SK-N-DZ (cell line): ENCODE measurements around the gene NMRAL1. TPM values are rescaled to one million over a fixed set of nuclear protein-coding genes. Genes with fewer than 3 reads are reported as not detected.

Source experiments
- DNase-seq: peaks from one replicate; pipeline ENCODE4 v3.0.0-alpha.2; 2015; ENCODE audit warnings: low spot score
- polyA plus RNA-seq, 2 experiments: library from polyadenylated mRNA; depleted of rRNA; stranded (reverse); fragments of >200 nt; gene quantifications; 2 replicates each; pipeline ENCODE4 v1.2.3, GENCODE V29; 2014

The NMRAL1 gene
- polyA plus RNA-seq (2014; cell fraction: cytosol; rRNA removed) = 14.1 and 28.5 TPM in 2 replicates
- polyA plus RNA-seq (2014; cell fraction: nucleus; rRNA removed) = 17.0 and 17.7 TPM in 2 replicates

- DNase-seq = peak; percentile 79
Observed at GRCh38 chr16:4474192-4474961, at the start of gene NMRAL1. Gene NMRAL1, minus strand, starts transcription at chr16:4474625. Its CDS starts 493 bp downstream, at chr16:4474132.

- DNase-seq = no peak
Observed at GRCh38 chr16:4523686-4524085, 49.3 kb upstream of the NMRAL1 start.

- no peak for DNase-seq
Observed at GRCh38 chr16:4522051-4522581, 47.7 kb upstream of the NMRAL1 start.

- no peak for DNase-seq
Observed at GRCh38 chr16:4520913-4521312, 46.5 kb upstream of the NMRAL1 start.

- no peak for DNase-seq
Observed at GRCh38 chr16:4519274-4520058, 45.0 kb upstream of the NMRAL1 start.

GRCh38 chr16:4517812-4518680 lies 43.6 kb upstream of the NMRAL1 start:
- peak; percentile 66 for DNase-seq

GRCh38 chr16:4515611-4516233 lies 41.3 kb upstream of the NMRAL1 start:
- DNase-seq = no peak

- no peak for DNase-seq
Observed at GRCh38 chr16:4514606-4515005, 40.2 kb upstream of the NMRAL1 start.

GRCh38 chr16:4513881-4514280 lies 39.5 kb upstream of the NMRAL1 start:
- DNase-seq = no peak

GRCh38 chr16:4513086-4513860 lies 38.8 kb upstream of the NMRAL1 start:
- no peak for DNase-seq

- DNase-seq = no peak
Observed at GRCh38 chr16:4512473-4512872, 38.0 kb upstream of the NMRAL1 start.

GRCh38 chr16:4511441-4512082 lies 37.1 kb upstream of the NMRAL1 start:
- peak; percentile 70 for DNase-seq

- DNase-seq = no peak
Observed at GRCh38 chr16:4510747-4511426, 36.5 kb upstream of the NMRAL1 start.

GRCh38 chr16:4510131-4510530 lies 35.7 kb upstream of the NMRAL1 start:
- DNase-seq = no peak

GRCh38 chr16:4509420-4509819 lies 35.0 kb upstream of the NMRAL1 start:
- no peak for DNase-seq

- no peak for DNase-seq
Observed at GRCh38 chr16:4508806-4509205, 34.4 kb upstream of the NMRAL1 start.

GRCh38 chr16:4507588-4508345 lies 33.3 kb upstream of the NMRAL1 start:
- no peak for DNase-seq

GRCh38 chr16:4506450-4506849 lies 32.0 kb upstream of the NMRAL1 start:
- DNase-seq = peak; percentile 72
